GM23338 (cell line): ENCODE measurements around the gene ITIH5. TPM values are rescaled to one million over a fixed set of nuclear protein-coding genes. Genes with fewer than 3 reads are reported as not detected.

Experiments
- ATAC-seq: fragments of 200-7000 bp; cut with Tn5 transposase; 3 replicates; pipeline ENCODE4 v1.9.1; 2020
- DNase-seq: peaks from one replicate; pipeline ENCODE4 v3.0.0-alpha.2; 2015; ENCODE audit warnings: low spot score
- H2AFZ ChIP-seq: fragments of 200-600 bp; sonication (generic); 2 replicates; pipeline ENCODE4 v1.8.0; 2016; ENCODE audit warnings: antibody characterized with exemption, mild to moderate bottlenecking, moderate library complexity
- H3F3A ChIP-seq: fragments of 200-600 bp; sonication (generic); replicated peaks from 2 replicates; pipeline ENCODE4 v1.8.0; 2017; ENCODE audit warnings: antibody characterized with exemption, mixed run types, low read depth
- H3K27ac ChIP-seq: fragments of 200-600 bp; sonication (generic); 2 replicates; pipeline ENCODE4 v1.6.1; 2016; ENCODE audit warnings: low read depth
- H3K27me3 ChIP-seq: fragments of 200-600 bp; sonication (generic); 2 replicates; pipeline ENCODE4 v1.8.0; 2016; ENCODE audit warnings: mild to moderate bottlenecking, mixed run types, moderate library complexity; ENCODE audit not compliant: insufficient read depth
- H3K36me3 ChIP-seq: fragments of 200-600 bp; sonication (generic); 2 replicates; pipeline ENCODE4 v1.8.0; 2016; ENCODE audit warnings: mild to moderate bottlenecking; ENCODE audit not compliant: insufficient read depth
- H3K4me1 ChIP-seq: fragments of 200-600 bp; sonication (generic); 2 replicates; pipeline ENCODE4 v1.8.0; 2016; ENCODE audit warnings: mild to moderate bottlenecking, moderate library complexity; ENCODE audit not compliant: insufficient read depth
- H3K4me2 ChIP-seq: fragments of 200-600 bp; sonication (generic); 2 replicates; pipeline ENCODE4 v1.7.1; 2017; ENCODE audit warnings: mixed run types
- H3K4me3 ChIP-seq: fragments of 200-600 bp; sonication (generic); 2 replicates; pipeline ENCODE4 v1.6.1; 2016; ENCODE audit warnings: mixed run types
- H3K79me2 ChIP-seq: fragments of 200-600 bp; sonication (generic); replicated peaks from 2 replicates; pipeline ENCODE4 v1.8.0; 2017; ENCODE audit warnings: mild to moderate bottlenecking; ENCODE audit not compliant: insufficient read depth
- H3K9me2 ChIP-seq: fragments of 200-600 bp; sonication (generic); 2 replicates; pipeline ENCODE4 v1.8.0; 2017; ENCODE audit not compliant: insufficient read depth
- H4K20me1 ChIP-seq: fragments of 200-600 bp; sonication (generic); replicated peaks from 2 replicates; pipeline ENCODE4 v1.8.0; 2017; ENCODE audit warnings: mild to moderate bottlenecking; ENCODE audit not compliant: insufficient read depth
- H3K27ac Mint-ChIP-seq: 2 replicates; pipeline ENCODE4 v1.8.0; 2020; ENCODE audit warnings: inconsistent platforms, mild to moderate bottlenecking, moderate library complexity, mixed read lengths
- H3K27me3 Mint-ChIP-seq: 3 replicates; pipeline ENCODE4 v1.8.0; 2022; ENCODE audit warnings: low read depth, mild to moderate bottlenecking, moderate library complexity, mixed read lengths, inconsistent platforms; ENCODE audit not compliant: insufficient read depth, poor library complexity
- H3K36me3 Mint-ChIP-seq: 3 replicates; pipeline ENCODE4 v1.8.0; 2021; ENCODE audit warnings: low read depth, mild to moderate bottlenecking, inconsistent platforms, moderate library complexity, mixed read lengths
- H3K4me1 Mint-ChIP-seq: 3 replicates; pipeline ENCODE4 v1.8.0; 2020; ENCODE audit warnings: mild to moderate bottlenecking, inconsistent platforms, mixed read lengths
- H3K4me3 Mint-ChIP-seq: 3 replicates; pipeline ENCODE4 v1.8.0; 2021; ENCODE audit warnings: moderate library complexity, mild to moderate bottlenecking, inconsistent platforms, mixed read lengths
- H3K9me3 Mint-ChIP-seq: 3 replicates; pipeline ENCODE4 v1.8.0; 2020; ENCODE audit warnings: moderate library complexity, mild to moderate bottlenecking, inconsistent platforms, mixed read lengths
- EZH2phosphoT487 ChIP-seq: fragments of 200-600 bp; sonication (generic); IDR thresholded peaks from one replicate; pipeline ENCODE4 v1.8.1; 2018; ENCODE audit warnings: antibody characterized with exemption; ENCODE audit not compliant: unreplicated experiment
- STAT1 ChIP-seq: IDR thresholded peaks from one replicate; pipeline ENCODE4 v1.6.1; 2016; ENCODE audit warnings: antibody characterized with exemption; ENCODE audit not compliant: unreplicated experiment
- polyA plus RNA-seq: library from polyadenylated mRNA; unstranded; fragments of >200 nt; fragmentation: Nextera tagmentation; extraction: Ambion mirVana; gene quantifications from 2 replicates; pipeline ENCODE4 v1.2.1, GENCODE V29; 2016
- total RNA-seq: library from RNA; depleted of rRNA; stranded (reverse); fragments of >200 nt; shearing (Covaris generic); gene quantifications from 2 replicates; pipeline ENCODE4 v1.2.3, GENCODE V29; 2014
- TF ChIP-seq, protein P1 (sequence below): IDR thresholded peaks from 2 replicates; pipeline ENCODE4 v1.6.1; 2016; ENCODE audit warnings: antibody characterized with exemption
- TF ChIP-seq, protein P2 (sequence below), 2 experiments: fragments of 200-600 bp in 1 of 2; sonication (generic) in 1 of 2; conservative IDR thresholded peaks; 2 replicates each; pipeline versions ENCODE4 v1.5.1 to v1.6.1; 2016 to 2017; ENCODE audit warnings: antibody characterized with exemption in 2 of 2, low read depth in 2 of 2, mild to moderate bottlenecking in 2 of 2, moderate library complexity in 1 of 2
- TF ChIP-seq, protein P3 (sequence below): fragments of 250-450 bp; sonication (Bioruptor Pico); IDR thresholded peaks from 2 replicates; pipeline ENCODE4 v1.5.0; 2020; ENCODE audit warnings: mild to moderate bottlenecking, moderate library complexity

ITIH5 gene
- total and polyA plus RNA-seq, 2 experiments from 2014 or later: 0.99 to 2.2 TPM

DNA sequence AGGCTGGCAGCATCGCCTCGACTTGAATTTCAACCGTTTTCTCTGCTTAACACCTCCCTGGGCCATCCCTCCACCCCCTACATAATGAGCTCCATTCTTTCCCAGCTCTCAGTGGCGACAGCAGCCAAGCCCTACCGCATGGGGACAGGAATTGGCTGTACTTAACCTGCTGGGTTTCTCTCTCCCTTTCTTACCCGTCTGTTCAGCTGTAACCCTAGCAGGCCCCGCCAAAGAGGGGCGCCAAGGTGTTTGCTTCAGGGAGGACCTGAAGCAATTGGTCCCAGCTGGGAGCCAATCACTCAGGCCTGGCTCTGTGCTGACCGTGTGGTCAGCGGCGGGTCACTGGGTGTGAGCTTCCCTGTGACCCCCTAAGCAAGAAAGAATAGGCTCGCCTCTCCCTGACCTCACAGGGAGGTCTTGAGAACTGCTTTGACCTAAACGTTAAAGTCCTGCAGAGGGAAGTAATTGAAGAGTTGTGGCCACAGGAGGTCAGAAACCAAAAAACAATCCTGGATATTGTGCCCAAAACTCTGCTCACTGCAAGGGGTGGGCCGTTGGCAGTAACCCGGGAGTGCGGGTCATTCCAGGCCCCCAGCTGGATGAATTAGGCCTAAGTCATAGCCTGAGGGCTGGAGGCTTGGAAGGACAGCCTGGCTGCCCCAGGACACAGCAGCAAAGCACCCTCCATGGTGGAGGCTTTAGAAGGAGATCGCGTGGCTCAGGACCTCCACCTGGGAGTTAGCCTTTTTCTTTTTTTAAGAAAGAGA lies 114.6 kb downstream of the ITIH5 start:
- Mint-ChIP-seq H3K4me1 (peaks cover 5% of the 10 kb centered on the region), H3K9me3 (no peaks in the 10 kb centered on the region), H3K27ac (no peak overlapping the region), H3K36me3 (no peaks in the 10 kb centered on the region), H3K27me3 (peaks cover 11% of the 10 kb centered on the region), H3K4me3 (no peak overlapping the region)
- Histone ChIP-seq H3F3A (no peaks in the 10 kb centered on the region), H2AFZ (peak overlapping the region; percentile 93), H3K4me3 (no peak overlapping the region), H3K27ac (no peak overlapping the region), H3K4me1 (no peaks in the 10 kb centered on the region), H4K20me1 (no peaks in the 10 kb centered on the region), H3K4me2 (no peak overlapping the region), H3K27me3 (no peaks in the 10 kb centered on the region), H3K79me2 (no peaks in the 10 kb centered on the region), H3K36me3 (no peaks in the 10 kb centered on the region), H3K9me2 (no peaks in the 10 kb centered on the region)
- ATAC-seq (peak; percentile 93), DNase-seq (peak; percentile 51)
- TF ChIP-seq, protein P1, sequence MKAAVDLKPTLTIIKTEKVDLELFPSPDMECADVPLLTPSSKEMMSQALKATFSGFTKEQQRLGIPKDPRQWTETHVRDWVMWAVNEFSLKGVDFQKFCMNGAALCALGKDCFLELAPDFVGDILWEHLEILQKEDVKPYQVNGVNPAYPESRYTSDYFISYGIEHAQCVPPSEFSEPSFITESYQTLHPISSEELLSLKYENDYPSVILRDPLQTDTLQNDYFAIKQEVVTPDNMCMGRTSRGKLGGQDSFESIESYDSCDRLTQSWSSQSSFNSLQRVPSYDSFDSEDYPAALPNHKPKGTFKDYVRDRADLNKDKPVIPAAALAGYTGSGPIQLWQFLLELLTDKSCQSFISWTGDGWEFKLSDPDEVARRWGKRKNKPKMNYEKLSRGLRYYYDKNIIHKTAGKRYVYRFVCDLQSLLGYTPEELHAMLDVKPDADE: no peak
- TF ChIP-seq, protein P2, sequence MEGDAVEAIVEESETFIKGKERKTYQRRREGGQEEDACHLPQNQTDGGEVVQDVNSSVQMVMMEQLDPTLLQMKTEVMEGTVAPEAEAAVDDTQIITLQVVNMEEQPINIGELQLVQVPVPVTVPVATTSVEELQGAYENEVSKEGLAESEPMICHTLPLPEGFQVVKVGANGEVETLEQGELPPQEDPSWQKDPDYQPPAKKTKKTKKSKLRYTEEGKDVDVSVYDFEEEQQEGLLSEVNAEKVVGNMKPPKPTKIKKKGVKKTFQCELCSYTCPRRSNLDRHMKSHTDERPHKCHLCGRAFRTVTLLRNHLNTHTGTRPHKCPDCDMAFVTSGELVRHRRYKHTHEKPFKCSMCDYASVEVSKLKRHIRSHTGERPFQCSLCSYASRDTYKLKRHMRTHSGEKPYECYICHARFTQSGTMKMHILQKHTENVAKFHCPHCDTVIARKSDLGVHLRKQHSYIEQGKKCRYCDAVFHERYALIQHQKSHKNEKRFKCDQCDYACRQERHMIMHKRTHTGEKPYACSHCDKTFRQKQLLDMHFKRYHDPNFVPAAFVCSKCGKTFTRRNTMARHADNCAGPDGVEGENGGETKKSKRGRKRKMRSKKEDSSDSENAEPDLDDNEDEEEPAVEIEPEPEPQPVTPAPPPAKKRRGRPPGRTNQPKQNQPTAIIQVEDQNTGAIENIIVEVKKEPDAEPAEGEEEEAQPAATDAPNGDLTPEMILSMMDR (conservative IDR thresholded peaks at IDR 0.05; ENCODE audit: low read depth in 2 of 2): 0 out of 4 replicates have a peak, but pooled peaks of 1 of the 2 experiments have one; percentile 16

DNA sequence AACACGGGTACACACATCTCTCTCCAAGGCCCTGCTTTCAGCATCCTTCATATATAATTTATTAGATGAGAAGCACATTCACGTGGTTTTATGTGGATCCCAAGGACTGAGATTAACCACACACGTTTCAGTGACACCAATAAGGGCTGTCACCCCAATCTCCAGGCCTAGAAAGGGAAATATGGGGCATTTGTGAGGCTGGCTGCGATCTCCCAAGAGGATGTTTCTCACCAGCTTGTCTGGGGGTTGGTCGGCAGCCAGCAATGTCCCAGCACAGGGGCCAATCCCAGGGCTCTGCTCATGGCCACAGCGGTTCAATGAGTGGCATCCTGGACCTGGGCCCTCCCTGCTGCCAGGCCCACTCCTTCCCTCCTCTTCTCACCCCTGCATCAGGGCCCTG lies 115.5 kb downstream of the ITIH5 start:
- DNase-seq (no peak), ATAC-seq (no peak; the same call in 2 of the 3 replicates)
- H3K36me3 Mint-ChIP-seq: no peaks in the 10 kb centered on the region
- H3K27ac Mint-ChIP-seq: no peak overlapping the region
- H2AFZ ChIP-seq: 0 out of 2 replicates have a peak overlapping the region, but pooled peaks have one; percentile 43
- peaks cover 11% of the 10 kb centered on the region for H3K27me3 Mint-ChIP-seq
- H3K4me1 ChIP-seq: no peaks in the 10 kb centered on the region
- H3K79me2 ChIP-seq: no peaks in the 10 kb centered on the region
- no peaks in the 10 kb centered on the region for H3K9me2 ChIP-seq
- no peak overlapping the region for H3K4me2 ChIP-seq
- TF ChIP-seq, protein P1: no peak
- TF ChIP-seq STAT1 (no peak), EZH2phosphoT487 (no peak)
- TF ChIP-seq, protein P3, sequence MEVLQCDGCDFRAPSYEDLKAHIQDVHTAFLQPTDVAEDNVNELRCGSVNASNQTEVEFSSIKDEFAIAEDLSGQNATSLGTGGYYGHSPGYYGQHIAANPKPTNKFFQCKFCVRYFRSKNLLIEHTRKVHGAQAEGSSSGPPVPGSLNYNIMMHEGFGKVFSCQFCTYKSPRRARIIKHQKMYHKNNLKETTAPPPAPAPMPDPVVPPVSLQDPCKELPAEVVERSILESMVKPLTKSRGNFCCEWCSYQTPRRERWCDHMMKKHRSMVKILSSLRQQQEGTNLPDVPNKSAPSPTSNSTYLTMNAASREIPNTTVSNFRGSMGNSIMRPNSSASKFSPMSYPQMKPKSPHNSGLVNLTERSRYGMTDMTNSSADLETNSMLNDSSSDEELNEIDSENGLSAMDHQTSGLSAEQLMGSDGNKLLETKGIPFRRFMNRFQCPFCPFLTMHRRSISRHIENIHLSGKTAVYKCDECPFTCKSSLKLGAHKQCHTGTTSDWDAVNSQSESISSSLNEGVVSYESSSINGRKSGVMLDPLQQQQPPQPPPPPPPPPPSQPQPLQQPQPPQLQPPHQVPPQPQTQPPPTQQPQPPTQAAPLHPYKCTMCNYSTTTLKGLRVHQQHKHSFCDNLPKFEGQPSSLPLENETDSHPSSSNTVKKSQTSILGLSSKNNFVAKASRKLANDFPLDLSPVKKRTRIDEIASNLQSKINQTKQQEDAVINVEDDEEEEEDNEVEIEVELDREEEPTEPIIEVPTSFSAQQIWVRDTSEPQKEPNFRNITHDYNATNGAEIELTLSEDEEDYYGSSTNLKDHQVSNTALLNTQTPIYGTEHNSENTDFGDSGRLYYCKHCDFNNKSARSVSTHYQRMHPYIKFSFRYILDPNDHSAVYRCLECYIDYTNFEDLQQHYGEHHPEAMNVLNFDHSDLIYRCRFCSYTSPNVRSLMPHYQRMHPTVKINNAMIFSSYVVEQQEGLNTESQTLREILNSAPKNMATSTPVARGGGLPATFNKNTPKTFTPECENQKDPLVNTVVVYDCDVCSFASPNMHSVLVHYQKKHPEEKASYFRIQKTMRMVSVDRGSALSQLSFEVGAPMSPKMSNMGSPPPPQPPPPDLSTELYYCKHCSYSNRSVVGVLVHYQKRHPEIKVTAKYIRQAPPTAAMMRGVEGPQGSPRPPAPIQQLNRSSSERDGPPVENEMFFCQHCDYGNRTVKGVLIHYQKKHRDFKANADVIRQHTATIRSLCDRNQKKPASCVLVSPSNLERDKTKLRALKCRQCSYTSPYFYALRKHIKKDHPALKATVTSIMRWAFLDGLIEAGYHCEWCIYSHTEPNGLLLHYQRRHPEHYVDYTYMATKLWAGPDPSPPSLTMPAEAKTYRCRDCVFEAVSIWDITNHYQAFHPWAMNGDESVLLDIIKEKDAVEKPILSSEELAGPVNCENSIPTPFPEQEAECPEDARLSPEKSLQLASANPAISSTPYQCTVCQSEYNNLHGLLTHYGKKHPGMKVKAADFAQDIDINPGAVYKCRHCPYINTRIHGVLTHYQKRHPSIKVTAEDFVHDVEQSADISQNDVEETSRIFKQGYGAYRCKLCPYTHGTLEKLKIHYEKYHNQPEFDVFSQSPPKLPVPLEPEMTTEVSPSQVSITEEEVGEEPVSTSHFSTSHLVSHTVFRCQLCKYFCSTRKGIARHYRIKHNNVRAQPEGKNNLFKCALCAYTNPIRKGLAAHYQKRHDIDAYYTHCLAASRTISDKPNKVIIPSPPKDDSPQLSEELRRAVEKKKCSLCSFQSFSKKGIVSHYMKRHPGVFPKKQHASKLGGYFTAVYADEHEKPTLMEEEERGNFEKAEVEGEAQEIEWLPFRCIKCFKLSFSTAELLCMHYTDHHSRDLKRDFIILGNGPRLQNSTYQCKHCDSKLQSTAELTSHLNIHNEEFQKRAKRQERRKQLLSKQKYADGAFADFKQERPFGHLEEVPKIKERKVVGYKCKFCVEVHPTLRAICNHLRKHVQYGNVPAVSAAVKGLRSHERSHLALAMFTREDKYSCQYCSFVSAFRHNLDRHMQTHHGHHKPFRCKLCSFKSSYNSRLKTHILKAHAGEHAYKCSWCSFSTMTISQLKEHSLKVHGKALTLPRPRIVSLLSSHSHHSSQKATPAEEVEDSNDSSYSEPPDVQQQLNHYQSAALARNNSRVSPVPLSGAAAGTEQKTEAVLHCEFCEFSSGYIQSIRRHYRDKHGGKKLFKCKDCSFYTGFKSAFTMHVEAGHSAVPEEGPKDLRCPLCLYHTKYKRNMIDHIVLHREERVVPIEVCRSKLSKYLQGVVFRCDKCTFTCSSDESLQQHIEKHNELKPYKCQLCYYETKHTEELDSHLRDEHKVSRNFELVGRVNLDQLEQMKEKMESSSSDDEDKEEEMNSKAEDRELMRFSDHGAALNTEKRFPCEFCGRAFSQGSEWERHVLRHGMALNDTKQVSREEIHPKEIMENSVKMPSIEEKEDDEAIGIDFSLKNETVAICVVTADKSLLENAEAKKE (CRISPR knock-in tag): no peak
- H3K27me3 ChIP-seq: no peaks in the 10 kb centered on the region
- H3F3A ChIP-seq: no peaks in the 10 kb centered on the region
- H3K4me3 ChIP-seq: no peak overlapping the region
- H3K9me3 Mint-ChIP-seq: no peaks in the 10 kb centered on the region
- H4K20me1 ChIP-seq: no peaks in the 10 kb centered on the region
- H3K36me3 ChIP-seq: no peaks in the 10 kb centered on the region
- H3K27ac ChIP-seq: no peak overlapping the region
- H3K4me3 Mint-ChIP-seq: no peak overlapping the region
- peaks cover 5% of the 10 kb centered on the region for H3K4me1 Mint-ChIP-seq
